HG03159 (cell line): Measurements from ENCODE around the gene DEFB110.

Experiments
- ATAC-seq: cut with Tn5 transposase; IDR thresholded peaks from one replicate; pipeline ENCODE4 v1.9.1; 2021; ENCODE audit warnings: mild to moderate bottlenecking, moderate library complexity; ENCODE audit not compliant: unreplicated experiment

The DEFB110 gene

GRCh38 chr6:50021894-50022293 is at the start of gene DEFB110:
Gene DEFB110, minus strand, starts transcription at chr6:50021994. Its CDS starts 59 bp downstream, at chr6:50021935.
- no peak for ATAC-seq

- ATAC-seq: no peak
Measured at GRCh38 chr6:50070101-50070500, 48.3 kb upstream of the DEFB110 start.

- peak; percentile 68 for ATAC-seq
Measured at GRCh38 chr6:50062051-50062450, 40.3 kb upstream of the DEFB110 start.

GRCh38 chr6:50056242-50056641 is 34.4 kb upstream of the DEFB110 start:
- no peak for ATAC-seq

GRCh38 chr6:50049829-50050228 is 28.0 kb upstream of the DEFB110 start, which contains the start of gene DEFB112:
Gene DEFB112, minus strand, starts transcription at chr6:50049929. Its CDS starts 60 bp downstream, at chr6:50049869.
- ATAC-seq: no peak

- no peak for ATAC-seq
Measured at GRCh38 chr6:50047026-50047425, 25.2 kb upstream of the DEFB110 start.

GRCh38 chr6:50030777-50031562 is 9.2 kb upstream of the DEFB110 start:
- peak; percentile 85 for ATAC-seq

GRCh38 chr6:50030350-50030749 is 8.6 kb upstream of the DEFB110 start:
- peak; percentile 16 for ATAC-seq

- no peak for ATAC-seq
Measured at GRCh38 chr6:50025258-50025657, 3.5 kb upstream of the DEFB110 start.

- no peak for ATAC-seq
Measured at GRCh38 chr6:50007819-50008218, 14.0 kb downstream of the DEFB110 start.

- ATAC-seq: no peak
Measured at GRCh38 chr6:50003139-50003538, 18.7 kb downstream of the DEFB110 start.

- no peak for ATAC-seq
Measured at GRCh38 chr6:49995278-49995677, 26.5 kb downstream of the DEFB110 start.

- ATAC-seq: no peak
Measured at GRCh38 chr6:49988900-49989299, 32.9 kb downstream of the DEFB110 start.

GRCh38 chr6:49987749-49988148 is 34.0 kb downstream of the DEFB110 start:
- ATAC-seq: no peak

GRCh38 chr6:49986551-49986950 is 35.2 kb downstream of the DEFB110 start:
- no peak for ATAC-seq

- no peak for ATAC-seq
Measured at GRCh38 chr6:49982046-49982445, 39.7 kb downstream of the DEFB110 start.

GRCh38 chr6:49980898-49981297 is 40.9 kb downstream of the DEFB110 start:
- peak; percentile 60 for ATAC-seq

- ATAC-seq: no peak
Measured at GRCh38 chr6:49979584-49979983, 42.2 kb downstream of the DEFB110 start.

GRCh38 chr6:49978332-49979226 is 43.2 kb downstream of the DEFB110 start:
- ATAC-seq: peak; percentile 58

- no peak for ATAC-seq
Measured at GRCh38 chr6:49969605-49970004, 52.2 kb downstream of the DEFB110 start, which contains the start of gene DEFB113. Gene DEFB113, minus strand, starts transcription at chr6:49969625. Its CDS starts 0 bp downstream, at chr6:49969625.
